HL-60/S4 treated with phorbol 12-myristate 13-acetate at 8.2 ng/mL for 4 days and 3 days (cell line): ENCODE data around the gene GRIP2.

Experiments used
- in situ Hi-C: fragments of 300-500 bp; cut with MboI; formaldehyde crosslinking; loops from 2 replicates; pipeline ENCODE4 v1.15.0; 2022; ENCODE audit warnings: low sequenced_read_pairs

GRIP2 gene

GRCh38 chr3:14507757-14508504 is 32.2 kb downstream of the GRIP2 start:
- in situ Hi-C loops: no loop called here

- in situ Hi-C loops: no loop called here
Measured at GRCh38 chr3:14507305-14507741, 32.8 kb downstream of the GRIP2 start.

- in situ Hi-C loops: no loop called here
Measured at GRCh38 chr3:14506626-14507304, 33.4 kb downstream of the GRIP2 start.

- in situ Hi-C loops: no loop called here
Measured at GRCh38 chr3:14505803-14506500, 34.2 kb downstream of the GRIP2 start.

GRCh38 chr3:14505001-14505802 is 34.9 kb downstream of the GRIP2 start:
- in situ Hi-C loops: no loop called here

- in situ Hi-C loops: no loop called here
Measured at GRCh38 chr3:14503706-14504065, 36.5 kb downstream of the GRIP2 start.

GRCh38 chr3:14503033-14503705 is 37.0 kb downstream of the GRIP2 start:
- in situ Hi-C loops: no loop called here

GRCh38 chr3:14502472-14502871 is 37.7 kb downstream of the GRIP2 start:
- in situ Hi-C loops: no loop called here

- in situ Hi-C loops: no loop called here
Measured at GRCh38 chr3:14497321-14497720, 42.8 kb downstream of the GRIP2 start.

GRCh38 chr3:14496351-14496750 is 43.8 kb downstream of the GRIP2 start:
- in situ Hi-C loops: no loop called here

- in situ Hi-C loops: no loop called here
Measured at GRCh38 chr3:14494973-14495300, 45.2 kb downstream of the GRIP2 start.

GRCh38 chr3:14494279-14494972 is 45.7 kb downstream of the GRIP2 start:
- in situ Hi-C loops: no loop called here

- in situ Hi-C loops: no loop called here
Measured at GRCh38 chr3:14492948-14493881, 46.9 kb downstream of the GRIP2 start.

GRCh38 chr3:14491396-14492190 is 48.5 kb downstream of the GRIP2 start:
- in situ Hi-C loops: no loop called here

GRCh38 chr3:14490831-14491230 is 49.3 kb downstream of the GRIP2 start:
- in situ Hi-C loops: no loop called here

GRCh38 chr3:14490255-14490654 is 49.9 kb downstream of the GRIP2 start:
- in situ Hi-C loops: no loop called here

- in situ Hi-C loops: no loop called here
Measured at GRCh38 chr3:14489641-14490040, 50.5 kb downstream of the GRIP2 start.
